NCI-H1930 (cell line): ENCODE data around the gene SSBP3.
"Not testable (repeated sequence)": the region's sequence is repeated elsewhere in the genome, so short reads cannot be mapped to it uniquely, and the experiment has no call there.

Experiments used
- DNase-seq, 2 experiments: peaks; one replicate each; lab custom pipeline; 2025; lab: John Stamatoyannopoulos, UW

Gene SSBP3

GRCh38 chr1:54391450-54392209 is 14.6 kb downstream of the SSBP3 start:
- DNase-seq = no peak

DNA sequence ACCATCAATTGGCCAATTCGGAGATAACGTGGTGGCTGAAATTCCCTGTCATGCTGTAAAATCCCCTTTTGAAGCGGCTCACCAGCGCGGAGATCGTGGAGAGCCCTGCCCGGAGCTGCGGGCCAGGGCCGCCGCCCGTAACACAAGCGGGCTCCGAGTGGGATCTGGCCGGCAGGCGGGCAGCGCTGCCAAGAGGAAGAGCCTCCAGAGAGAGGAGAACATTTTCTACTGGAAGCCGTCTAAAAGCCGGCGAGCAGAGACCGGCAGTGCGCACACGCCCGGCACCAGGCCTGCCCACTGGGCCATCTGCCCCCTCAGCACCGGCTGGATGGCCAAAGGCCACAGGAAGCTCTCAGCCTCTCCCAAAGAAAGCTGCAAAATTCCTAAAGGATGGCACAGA is 15.5 kb downstream of the SSBP3 start:
- DNase-seq = no peak

GRCh38 chr1:54389608-54390007 is 16.6 kb downstream of the SSBP3 start:
- not testable (repeated sequence) for DNase-seq

- DNase-seq = no peak
Measured at GRCh38 chr1:54387419-54387818, 18.8 kb downstream of the SSBP3 start.

GRCh38 chr1:54385727-54386022 is 20.5 kb downstream of the SSBP3 start:
- no peak for DNase-seq

- DNase-seq = no peak
Measured at GRCh38 chr1:54384918-54385726, 21.1 kb downstream of the SSBP3 start.

- no peak for DNase-seq
Measured at GRCh38 chr1:54384471-54384870, 21.7 kb downstream of the SSBP3 start.

- no peak for DNase-seq
Measured at GRCh38 chr1:54381524-54381923, 24.7 kb downstream of the SSBP3 start.

- no peak for DNase-seq
Measured at GRCh38 chr1:54380290-54380882, 25.8 kb downstream of the SSBP3 start.

GRCh38 chr1:54379555-54380289 is 26.5 kb downstream of the SSBP3 start:
- DNase-seq = no peak

GRCh38 chr1:54378874-54379554 is 27.2 kb downstream of the SSBP3 start:
- no peak for DNase-seq

GRCh38 chr1:54378157-54378873 is 27.9 kb downstream of the SSBP3 start:
- DNase-seq = no peak

DNA sequence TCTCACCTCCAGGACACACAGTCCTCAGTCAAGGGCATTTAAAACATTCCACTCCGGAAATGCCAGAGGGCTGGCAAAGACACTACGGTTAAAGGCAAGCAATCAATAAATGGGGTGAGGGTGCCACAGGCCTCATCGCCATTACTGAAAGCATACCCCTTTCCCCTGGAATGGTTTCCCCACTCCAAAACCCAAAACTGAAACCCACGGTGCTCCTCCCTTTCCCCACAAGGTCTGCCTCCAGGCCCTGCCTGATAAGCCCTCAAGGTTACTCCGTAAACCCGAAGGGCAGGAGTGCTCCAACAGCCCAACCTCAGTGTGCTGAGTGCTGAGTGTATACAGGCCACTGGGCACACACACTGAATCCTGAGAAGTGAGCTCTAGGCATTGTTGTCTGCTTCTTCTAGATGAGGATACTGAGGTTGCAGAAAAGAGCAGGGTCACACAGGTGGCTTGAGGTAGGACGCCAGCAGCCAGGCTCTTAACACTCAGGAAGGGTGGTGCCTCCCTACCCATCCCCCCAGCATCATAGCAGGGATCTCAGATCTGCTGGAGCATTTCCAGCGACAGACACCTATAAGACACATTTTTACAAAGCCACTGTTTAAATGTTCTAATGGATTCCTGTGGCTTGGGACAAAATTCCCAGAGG is 29.0 kb downstream of the SSBP3 start:
- DNase-seq = no peak

GRCh38 chr1:54376430-54377039 is 29.7 kb downstream of the SSBP3 start:
- no peak for DNase-seq

- no peak for DNase-seq
Measured at GRCh38 chr1:54375712-54376429, 30.3 kb downstream of the SSBP3 start.

DNA sequence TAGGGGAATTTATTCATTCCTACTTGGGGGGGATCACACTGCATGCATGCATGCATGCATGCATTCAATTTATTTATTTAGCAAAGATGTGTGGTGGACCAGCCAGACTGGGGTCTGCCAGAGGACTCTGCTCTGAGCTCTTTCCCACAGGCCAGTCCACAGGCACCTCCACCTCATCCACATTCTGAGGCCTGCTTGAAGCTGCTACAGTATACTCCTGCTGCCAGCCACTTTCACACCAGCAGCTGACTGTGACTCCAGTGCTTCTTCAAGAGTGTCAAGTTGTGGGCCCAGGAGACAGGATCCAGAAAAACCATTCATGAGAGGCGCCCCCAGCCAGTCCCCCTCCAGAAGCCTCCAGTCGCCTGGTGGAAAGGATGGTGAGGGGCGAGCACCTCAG is 30.9 kb downstream of the SSBP3 start:
- no peak for DNase-seq

DNA sequence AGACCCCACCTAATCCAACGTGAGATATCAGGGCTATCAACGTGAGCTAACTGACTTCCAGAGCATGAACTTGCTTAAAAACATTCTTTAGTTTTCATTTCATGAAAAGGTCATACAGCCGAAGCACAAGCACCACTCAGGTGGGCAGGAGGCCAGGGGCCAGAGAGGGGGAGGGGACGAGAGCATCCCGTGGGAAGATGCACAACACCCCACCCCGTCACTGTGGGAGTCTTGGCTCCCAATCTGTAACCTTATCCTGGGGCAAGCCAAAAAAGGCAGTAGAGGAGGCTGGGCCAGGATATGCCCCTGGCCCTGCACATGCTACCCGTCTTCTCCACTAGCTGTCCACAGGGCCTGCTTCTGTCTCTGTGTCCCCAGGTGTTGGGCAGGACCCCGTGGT is 31.4 kb downstream of the SSBP3 start:
- DNase-seq = no peak

DNA sequence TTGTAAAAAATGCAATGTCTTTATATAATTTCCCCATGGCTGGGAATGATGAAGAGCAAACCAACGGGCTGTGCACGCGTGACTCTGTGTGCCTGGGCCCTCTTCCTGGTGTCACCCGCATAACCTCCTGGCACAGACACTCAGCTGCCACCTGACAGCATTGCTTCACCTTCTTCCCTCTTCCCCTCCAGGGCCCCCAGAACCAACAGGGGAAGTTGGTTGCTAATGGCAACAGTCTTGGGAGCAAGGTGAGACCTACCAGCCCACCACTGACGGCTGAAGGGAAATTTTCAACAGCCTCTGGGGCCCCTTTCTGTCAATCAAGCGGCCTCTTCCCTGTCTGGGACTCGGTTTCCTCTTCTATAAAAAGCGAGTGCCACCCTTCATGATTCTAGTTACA is 33.2 kb downstream of the SSBP3 start:
- DNase-seq = no peak

DNA sequence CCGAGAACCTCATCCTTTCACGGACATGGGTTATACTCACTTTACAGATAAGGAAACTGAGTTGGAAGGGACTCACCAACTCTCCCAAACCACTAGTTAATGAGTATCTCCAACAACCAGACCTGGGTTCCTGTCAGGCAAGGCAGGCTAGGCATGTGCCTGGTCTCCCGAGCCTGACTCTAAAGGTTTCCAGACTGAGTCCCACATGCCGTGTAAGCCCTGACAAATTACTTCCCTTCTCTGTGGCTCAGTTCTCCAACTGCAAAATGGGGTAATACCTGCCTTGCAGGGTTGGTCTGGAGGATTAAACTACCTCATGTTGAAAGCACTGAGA is 34.3 kb downstream of the SSBP3 start:
- DNase-seq = no peak
